Panc1 (cell line): Measurements from ENCODE around the gene EXT2. TPM values are rescaled to one million over a fixed set of nuclear protein-coding genes. Genes with fewer than 3 reads are reported as not detected.

Experiments used
- ATAC-seq: fragments of 200-7000 bp; cut with Tn5 transposase; 2 replicates; pipeline ENCODE4 v1.9.1; 2020; ENCODE audit warnings: mild to moderate bottlenecking, moderate library complexity
- BruUV-seq: library from RNA; stranded (reverse); fragments of 400-500 nt; replicated peaks from 2 replicates; lab custom pipeline; 2021; lab: Mats Ljungman, UMichigan
- CTCF ChIA-PET: fragments of 300-600 bp; sonication (Branson Sonifier 250); formaldehyde crosslinking; loops from one replicate; lab custom pipeline; 2022; ENCODE audit warnings: antibody characterized with exemption; lab: Charles Lee
- POLR2A ChIA-PET: fragments of 300-600 bp; sonication (Branson Sonifier 250); formaldehyde crosslinking; loops from one replicate; lab custom pipeline; 2022; ENCODE audit warnings: antibody characterized with exemption; lab: Charles Lee
- DNase-seq: peaks from one replicate; pipeline ENCODE4 v3.0.0-alpha.2; 2010; ENCODE audit warnings: low read depth, low spot score
- H3K27ac ChIP-seq: 2 replicates; pipeline ENCODE4 v1.5.1; 2011; ENCODE audit warnings: mild to moderate bottlenecking, low read length, inconsistent platforms
- H3K27me3 ChIP-seq: fragments of 200-500 bp; sonication (Bioruptor generic); 2 replicates; pipeline ENCODE4 v1.6.0; 2014; ENCODE audit warnings: low read length, inconsistent platforms; ENCODE audit not compliant: control insufficient read depth, insufficient read depth
- H3K36me3 ChIP-seq: fragments of 200-500 bp; sonication (Bioruptor generic); 2 replicates; pipeline ENCODE4 v1.5.1; 2014; ENCODE audit warnings: inconsistent platforms, mild to moderate bottlenecking, low read length, moderate library complexity; ENCODE audit not compliant: control insufficient read depth, insufficient read depth
- H3K4me1 ChIP-seq: 2 replicates; pipeline ENCODE4 v1.5.1; 2011; ENCODE audit warnings: inconsistent platforms, mild to moderate bottlenecking, low read length, moderate library complexity; ENCODE audit not compliant: control insufficient read depth, insufficient read depth
- H3K4me3 ChIP-seq, 2 experiments: 2 replicates each; pipeline ENCODE4 v1.5.1; 2011 to 2012; ENCODE audit warnings: low read depth in 2 of 2, low read length in 2 of 2, mild to moderate bottlenecking in 2 of 2, inconsistent platforms in 1 of 2, moderate library complexity in 1 of 2
- H3K9me3 ChIP-seq: fragments of 200-500 bp; sonication (Bioruptor generic); 2 replicates; pipeline ENCODE4 v1.5.1; 2014; ENCODE audit warnings: low read depth, mild to moderate bottlenecking, inconsistent platforms, low read length, moderate library complexity; ENCODE audit not compliant: control insufficient read depth, insufficient read depth
- POLR2AphosphoS5 ChIP-seq: IDR thresholded peaks from 2 replicates; pipeline ENCODE4 v1.6.1; 2012; ENCODE audit warnings: mild to moderate bottlenecking, low read depth, low read length, moderate library complexity
- SIN3A ChIP-seq: IDR thresholded peaks from 2 replicates; pipeline ENCODE4 v1.6.1; 2012; ENCODE audit warnings: low read depth, mild to moderate bottlenecking, low read length, moderate library complexity, borderline replicate concordance; ENCODE audit not compliant: insufficient read depth
- TCF7L2 ChIP-seq: IDR thresholded peaks from 2 replicates; pipeline ENCODE4 v1.6.1; 2011; ENCODE audit warnings: mild to moderate bottlenecking, low read depth, low read length, inconsistent platforms
- in situ Hi-C: cut with HindIII; loops from 2 replicates; pipeline ENCODE4 v1.10.0; 2016; ENCODE audit warnings: low sequenced_read_pairs, low pct_unique_long_range_greater_than_20kb
- intact Hi-C: fragments of 100-400 bp; cut with micrococcal nuclease; formaldehyde crosslinking; loops from one replicate; pipeline ENCODE4 v1.10.0; 2022; ENCODE audit not compliant: unreplicated experiment
- total RNA-seq: library from RNA; stranded (reverse); gene quantifications from one replicate; pipeline ENCODE4 v1.2.1, GENCODE V29; 2021; ENCODE audit not compliant: unreplicated experiment
- TF ChIP-seq, protein P1 (sequence below): fragments of 450-650 bp; IDR thresholded peaks from 2 replicates; pipeline ENCODE4 v1.5.1; 2017; ENCODE audit warnings: mild to moderate bottlenecking
- TF ChIP-seq, protein P2 (sequence below), 2 experiments: IDR thresholded peaks; 2 replicates each; pipeline ENCODE4 v1.6.1; 2011 to 2012; ENCODE audit warnings: low read depth in 2 of 2, control low read depth in 1 of 2, low read length in 1 of 2, mild to moderate bottlenecking in 1 of 2, moderate library complexity in 1 of 2; ENCODE audit not compliant: insufficient read depth in 1 of 2

EXT2 gene
- total RNA-seq, 1 experiment from 2014 or later: 57.5 TPM

GRCh38 chr11:44083433-44083832 is 12.0 kb upstream of the EXT2 start:
- no peak for DNase-seq
- in situ Hi-C loops (no loop called here), intact Hi-C loops (no loop called here)
- no peaks in the 10 kb centered on the region for H3K4me1 ChIP-seq
- no peaks in the 10 kb centered on the region for H3K27me3 ChIP-seq
- no peaks in the 10 kb centered on the region for H3K36me3 ChIP-seq
- ChIA-PET CTCF (no interaction called here), POLR2A (no interaction called here)
- no peak overlapping the region for H3K4me3 ChIP-seq
- BruUV-seq: no TSS peak
- H3K9me3 ChIP-seq: no peaks in the 10 kb centered on the region
- ATAC-seq: no peak
- no peak overlapping the region for H3K27ac ChIP-seq
- no peak for TF ChIP-seq SIN3A
- TF ChIP-seq TCF7L2: no peak
- TF ChIP-seq POLR2AphosphoS5: no peak
- TF ChIP-seq, protein P1, sequence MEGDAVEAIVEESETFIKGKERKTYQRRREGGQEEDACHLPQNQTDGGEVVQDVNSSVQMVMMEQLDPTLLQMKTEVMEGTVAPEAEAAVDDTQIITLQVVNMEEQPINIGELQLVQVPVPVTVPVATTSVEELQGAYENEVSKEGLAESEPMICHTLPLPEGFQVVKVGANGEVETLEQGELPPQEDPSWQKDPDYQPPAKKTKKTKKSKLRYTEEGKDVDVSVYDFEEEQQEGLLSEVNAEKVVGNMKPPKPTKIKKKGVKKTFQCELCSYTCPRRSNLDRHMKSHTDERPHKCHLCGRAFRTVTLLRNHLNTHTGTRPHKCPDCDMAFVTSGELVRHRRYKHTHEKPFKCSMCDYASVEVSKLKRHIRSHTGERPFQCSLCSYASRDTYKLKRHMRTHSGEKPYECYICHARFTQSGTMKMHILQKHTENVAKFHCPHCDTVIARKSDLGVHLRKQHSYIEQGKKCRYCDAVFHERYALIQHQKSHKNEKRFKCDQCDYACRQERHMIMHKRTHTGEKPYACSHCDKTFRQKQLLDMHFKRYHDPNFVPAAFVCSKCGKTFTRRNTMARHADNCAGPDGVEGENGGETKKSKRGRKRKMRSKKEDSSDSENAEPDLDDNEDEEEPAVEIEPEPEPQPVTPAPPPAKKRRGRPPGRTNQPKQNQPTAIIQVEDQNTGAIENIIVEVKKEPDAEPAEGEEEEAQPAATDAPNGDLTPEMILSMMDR: no peak
- TF ChIP-seq, protein P2, sequence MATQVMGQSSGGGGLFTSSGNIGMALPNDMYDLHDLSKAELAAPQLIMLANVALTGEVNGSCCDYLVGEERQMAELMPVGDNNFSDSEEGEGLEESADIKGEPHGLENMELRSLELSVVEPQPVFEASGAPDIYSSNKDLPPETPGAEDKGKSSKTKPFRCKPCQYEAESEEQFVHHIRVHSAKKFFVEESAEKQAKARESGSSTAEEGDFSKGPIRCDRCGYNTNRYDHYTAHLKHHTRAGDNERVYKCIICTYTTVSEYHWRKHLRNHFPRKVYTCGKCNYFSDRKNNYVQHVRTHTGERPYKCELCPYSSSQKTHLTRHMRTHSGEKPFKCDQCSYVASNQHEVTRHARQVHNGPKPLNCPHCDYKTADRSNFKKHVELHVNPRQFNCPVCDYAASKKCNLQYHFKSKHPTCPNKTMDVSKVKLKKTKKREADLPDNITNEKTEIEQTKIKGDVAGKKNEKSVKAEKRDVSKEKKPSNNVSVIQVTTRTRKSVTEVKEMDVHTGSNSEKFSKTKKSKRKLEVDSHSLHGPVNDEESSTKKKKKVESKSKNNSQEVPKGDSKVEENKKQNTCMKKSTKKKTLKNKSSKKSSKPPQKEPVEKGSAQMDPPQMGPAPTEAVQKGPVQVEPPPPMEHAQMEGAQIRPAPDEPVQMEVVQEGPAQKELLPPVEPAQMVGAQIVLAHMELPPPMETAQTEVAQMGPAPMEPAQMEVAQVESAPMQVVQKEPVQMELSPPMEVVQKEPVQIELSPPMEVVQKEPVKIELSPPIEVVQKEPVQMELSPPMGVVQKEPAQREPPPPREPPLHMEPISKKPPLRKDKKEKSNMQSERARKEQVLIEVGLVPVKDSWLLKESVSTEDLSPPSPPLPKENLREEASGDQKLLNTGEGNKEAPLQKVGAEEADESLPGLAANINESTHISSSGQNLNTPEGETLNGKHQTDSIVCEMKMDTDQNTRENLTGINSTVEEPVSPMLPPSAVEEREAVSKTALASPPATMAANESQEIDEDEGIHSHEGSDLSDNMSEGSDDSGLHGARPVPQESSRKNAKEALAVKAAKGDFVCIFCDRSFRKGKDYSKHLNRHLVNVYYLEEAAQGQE (IDR thresholded peaks at IDR 0.05; ENCODE audit: insufficient read depth in 1 of 2, low read depth in 2 of 2, low read length in 1 of 2): no peak

DNA sequence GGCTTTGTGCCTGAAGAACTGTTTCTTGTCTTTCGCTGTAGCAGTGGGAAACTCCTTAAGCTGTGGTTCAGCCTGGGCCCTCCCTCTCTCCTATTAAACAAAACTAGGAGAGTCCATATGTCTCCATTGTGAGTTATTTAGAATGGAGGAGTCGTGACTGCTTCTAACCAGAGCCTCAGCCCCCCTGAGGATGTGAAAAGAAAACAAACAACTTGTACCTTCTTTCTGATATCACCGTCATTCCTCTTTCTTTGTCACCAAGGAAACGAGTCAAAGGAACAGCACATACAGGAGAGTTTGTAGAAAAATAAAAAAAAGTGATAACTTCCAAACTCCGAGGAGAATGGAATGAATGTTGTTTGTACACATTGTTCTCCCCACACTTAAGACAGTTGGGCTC is 11.6 kb upstream of the EXT2 start:
- H3K9me3 ChIP-seq: no peaks in the 10 kb centered on the region
- H3K36me3 ChIP-seq: no peaks in the 10 kb centered on the region
- DNase-seq: no peak
- no peak for ATAC-seq
- TF ChIP-seq, protein P1: no peak
- TF ChIP-seq, protein P2 (IDR thresholded peaks at IDR 0.05; ENCODE audit: insufficient read depth in 1 of 2, low read depth in 2 of 2, low read length in 1 of 2): no peak
- TF ChIP-seq POLR2AphosphoS5: no peak
- no peak for TF ChIP-seq TCF7L2
- no peak for TF ChIP-seq SIN3A
- H3K4me1 ChIP-seq: no peaks in the 10 kb centered on the region
- H3K27me3 ChIP-seq: no peaks in the 10 kb centered on the region
- no TSS peak for BruUV-seq
- no peak overlapping the region for H3K27ac ChIP-seq
- POLR2A ChIA-PET: no interaction called here
- in situ Hi-C loops (no loop called here), intact Hi-C loops (no loop called here)
- CTCF ChIA-PET: no interaction called here
- no peak overlapping the region for H3K4me3 ChIP-seq
